Astrocyte of the spinal cord (primary cell): Measurements from ENCODE around the gene CKAP5.

Source experiments
- DNase-seq: peaks from one replicate; pipeline ENCODE4 v3.0.0; 2011; ENCODE audit warnings: low read depth, low spot score
- H3K4me3 ChIP-seq: 2 replicates; pipeline ENCODE4 v1.5.1; 2011; ENCODE audit warnings: low read depth, mild to moderate bottlenecking, low read length, moderate library complexity
- CTCF ChIP-seq: IDR thresholded peaks from 2 replicates; pipeline ENCODE4 v1.5.1; 2012; ENCODE audit warnings: low read depth, mild to moderate bottlenecking, low read length, inconsistent platforms
- in situ Hi-C: cut with HindIII; loops from 2 replicates; pipeline ENCODE4 v1.10.0; 2017; ENCODE audit warnings: low sequenced_read_pairs

CKAP5 gene

GRCh38 chr11:46762248-46762647 lies 83.8 kb downstream of the CKAP5 start:
- no peak for TF ChIP-seq CTCF
- no peak for DNase-seq
- in situ Hi-C loops, result no loop called here
- H3K4me3 ChIP-seq, result no peak overlapping the region

- DNase-seq, result no peak
- no peak for TF ChIP-seq CTCF
- H3K4me3 ChIP-seq, result no peak overlapping the region
- in situ Hi-C loops, result no loop called here
Observed at GRCh38 chr11:46761807-46762206, 84.3 kb downstream of the CKAP5 start.

- in situ Hi-C loops, result no loop called here
- no peak for DNase-seq
- no peak overlapping the region for H3K4me3 ChIP-seq
- TF ChIP-seq CTCF, result no peak
Observed at GRCh38 chr11:46760429-46761128, 85.5 kb downstream of the CKAP5 start.

- in situ Hi-C loops, result no loop called here
- no peak overlapping the region for H3K4me3 ChIP-seq
- no peak for TF ChIP-seq CTCF
- DNase-seq, result no peak
Observed at GRCh38 chr11:46759196-46759595, 86.9 kb downstream of the CKAP5 start.

- no peak for TF ChIP-seq CTCF
- H3K4me3 ChIP-seq, result no peak overlapping the region
- in situ Hi-C loops, result no loop called here
- DNase-seq, result no peak
Observed at GRCh38 chr11:46755962-46756361, 90.1 kb downstream of the CKAP5 start.

GRCh38 chr11:46747150-46747549 lies 98.9 kb downstream of the CKAP5 start:
- in situ Hi-C loops, result no loop called here
- no peak overlapping the region for H3K4me3 ChIP-seq
- no peak for TF ChIP-seq CTCF
- no peak for DNase-seq

GRCh38 chr11:46745995-46746394 lies 100.1 kb downstream of the CKAP5 start:
- TF ChIP-seq CTCF, result no peak
- no peak for DNase-seq
- no peak overlapping the region for H3K4me3 ChIP-seq
- in situ Hi-C loops, result no loop called here
